ENCODE measurements around the gene RAB3IL1.

Gene RAB3IL1

GRCh38 chr11:61923166-61924063, 6.0 kb upstream of the RAB3IL1 start:
- Histone ChIP-seq H3K4me1 (ENCODE audit: control extremely low read depth in 1 of 4, control insufficient read depth in 4 of 4, insufficient read depth in 4 of 4, low read length in 3 of 4) (peaks cover 0 to 21% (median 6%) of the 10 kb centered on the region in 4 experiments), H3K4me3 (ENCODE audit: control insufficient read depth in 1 of 7, extremely low read depth in 1 of 7, insufficient read depth in 4 of 7, low read depth in 2 of 7, low read length in 6 of 7) (no peak overlapping the region), H3K27ac (ENCODE audit: insufficient read depth in 1 of 2, low read depth in 1 of 2, low read length in 2 of 2, poor library complexity in 1 of 2, severe bottlenecking in 2 of 2) (no peak overlapping the region), H3K27me3 (replicated peaks in 2 of 5; ENCODE audit: control insufficient read depth in 4 of 5, insufficient read depth in 5 of 5, low read length in 4 of 5) (peaks cover 0 to 15% (median 0%) of the 10 kb centered on the region in 5 experiments), H3K9me3 (ENCODE audit: control extremely low read depth in 1 of 5, control insufficient read depth in 4 of 5, insufficient read depth in 2 of 5, low read depth in 1 of 5, low read length in 4 of 5) (peaks cover 0 to 3% (median 0%) of the 10 kb centered on the region in 5 experiments), H3K36me3 (ENCODE audit: control insufficient read depth in 4 of 4, insufficient read depth in 4 of 4, low read length in 3 of 4) (no peaks in the 10 kb centered on the region)
- DNase-seq, result peak in 2 of 3 donors; percentile 43 to 69
- ChIA-PET POLR2A (no interaction called here), CTCF (interaction anchor here (1.0 to 3.9 kb wide), 7 partner anchors 8 to 126 kb away, joined by 3 to 23 read pairs (median 4); no protein-coding TSS in a partner anchor)
- WGBS (ENCODE audit: insufficient coverage), result 84% methylated on average over 17 of the region's 18 CpGs

GRCh38 chr11:61922539-61922938, 5.2 kb upstream of the RAB3IL1 start:
- 7% methylated on average over 4 of the region's 6 CpGs for WGBS (ENCODE audit: insufficient coverage)
- Histone ChIP-seq H3K36me3 (ENCODE audit: control insufficient read depth in 4 of 4, insufficient read depth in 4 of 4, low read length in 3 of 4) (no peaks in the 10 kb centered on the region), H3K27ac (ENCODE audit: insufficient read depth in 1 of 2, low read depth in 1 of 2, low read length in 2 of 2, poor library complexity in 1 of 2, severe bottlenecking in 2 of 2) (no peak overlapping the region), H3K4me3 (ENCODE audit: control insufficient read depth in 1 of 7, extremely low read depth in 1 of 7, insufficient read depth in 4 of 7, low read depth in 2 of 7, low read length in 6 of 7) (no peak overlapping the region), H3K4me1 (ENCODE audit: control extremely low read depth in 1 of 4, control insufficient read depth in 4 of 4, insufficient read depth in 4 of 4, low read length in 3 of 4) (peaks cover 0 to 28% (median 11%) of the 10 kb centered on the region in 4 experiments), H3K9me3 (ENCODE audit: control extremely low read depth in 1 of 5, control insufficient read depth in 4 of 5, insufficient read depth in 2 of 5, low read depth in 1 of 5, low read length in 4 of 5) (no peaks in the 10 kb centered on the region), H3K27me3 (replicated peaks in 2 of 5; ENCODE audit: control insufficient read depth in 4 of 5, insufficient read depth in 5 of 5, low read length in 4 of 5) (peaks cover 0 to 24% (median 8%) of the 10 kb centered on the region in 5 experiments)
- POLR2A ChIA-PET, result no interaction called here
- CTCF ChIA-PET, result interaction anchor here (0.7 to 3.9 kb wide), 6 partner anchors 9 to 155 kb away, joined by 3 to 23 read pairs (median 4); no protein-coding TSS in a partner anchor
- peak; percentile 24 to 65 (median 61) for DNase-seq

DNA sequence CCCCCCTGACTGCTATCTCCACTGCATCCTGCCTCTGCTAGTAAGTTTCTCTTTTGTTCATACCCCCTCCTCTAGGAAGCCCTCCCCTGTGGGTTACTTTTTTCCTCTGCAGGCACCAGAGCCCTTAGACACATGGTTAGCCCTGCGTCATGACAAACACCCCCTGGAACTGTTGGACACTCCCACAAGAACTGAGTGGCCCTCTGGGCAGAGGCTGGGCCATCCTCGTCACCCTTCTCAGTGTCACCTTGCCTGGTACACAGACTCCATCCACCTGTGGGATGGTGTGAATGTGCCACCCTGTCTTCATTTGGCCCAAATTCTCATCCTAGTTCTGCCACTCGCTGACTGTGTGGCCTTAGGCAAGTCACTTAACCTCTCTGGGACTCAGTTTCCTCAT, 4.1 kb upstream of the RAB3IL1 start:
- H3K9me3 ChIP-seq (ENCODE audit: control extremely low read depth in 1 of 5, control insufficient read depth in 4 of 5, insufficient read depth in 2 of 5, low read depth in 1 of 5, low read length in 4 of 5), result no peaks in the 10 kb centered on the region
- H3K4me3 ChIP-seq (ENCODE audit: control insufficient read depth in 1 of 7, extremely low read depth in 1 of 7, insufficient read depth in 4 of 7, low read depth in 2 of 7, low read length in 6 of 7), result no peak overlapping the region
- 87% methylated on average over 2 of the region's 3 CpGs for WGBS (ENCODE audit: insufficient coverage)
- peaks cover 0 to 38% (median 17%) of the 10 kb centered on the region in 4 experiments for H3K4me1 ChIP-seq (ENCODE audit: control extremely low read depth in 1 of 4, control insufficient read depth in 4 of 4, insufficient read depth in 4 of 4, low read length in 3 of 4)
- H3K36me3 ChIP-seq (ENCODE audit: control insufficient read depth in 4 of 4, insufficient read depth in 4 of 4, low read length in 3 of 4), result no peaks in the 10 kb centered on the region
- ChIA-PET POLR2A (no interaction called here), CTCF (interaction anchor here (1.1 to 3.9 kb wide), 4 partner anchors 23 to 161 kb away, joined by 4 to 23 read pairs (median 8); no protein-coding TSS in a partner anchor)
- no peak for DNase-seq
- no peak overlapping the region for H3K27ac ChIP-seq (ENCODE audit: insufficient read depth in 1 of 2, low read depth in 1 of 2, low read length in 2 of 2, poor library complexity in 1 of 2, severe bottlenecking in 2 of 2)
- peaks cover 0 to 35% (median 8%) of the 10 kb centered on the region in 5 experiments for H3K27me3 ChIP-seq (replicated peaks in 2 of 5; ENCODE audit: control insufficient read depth in 4 of 5, insufficient read depth in 5 of 5, low read length in 4 of 5)

DNA sequence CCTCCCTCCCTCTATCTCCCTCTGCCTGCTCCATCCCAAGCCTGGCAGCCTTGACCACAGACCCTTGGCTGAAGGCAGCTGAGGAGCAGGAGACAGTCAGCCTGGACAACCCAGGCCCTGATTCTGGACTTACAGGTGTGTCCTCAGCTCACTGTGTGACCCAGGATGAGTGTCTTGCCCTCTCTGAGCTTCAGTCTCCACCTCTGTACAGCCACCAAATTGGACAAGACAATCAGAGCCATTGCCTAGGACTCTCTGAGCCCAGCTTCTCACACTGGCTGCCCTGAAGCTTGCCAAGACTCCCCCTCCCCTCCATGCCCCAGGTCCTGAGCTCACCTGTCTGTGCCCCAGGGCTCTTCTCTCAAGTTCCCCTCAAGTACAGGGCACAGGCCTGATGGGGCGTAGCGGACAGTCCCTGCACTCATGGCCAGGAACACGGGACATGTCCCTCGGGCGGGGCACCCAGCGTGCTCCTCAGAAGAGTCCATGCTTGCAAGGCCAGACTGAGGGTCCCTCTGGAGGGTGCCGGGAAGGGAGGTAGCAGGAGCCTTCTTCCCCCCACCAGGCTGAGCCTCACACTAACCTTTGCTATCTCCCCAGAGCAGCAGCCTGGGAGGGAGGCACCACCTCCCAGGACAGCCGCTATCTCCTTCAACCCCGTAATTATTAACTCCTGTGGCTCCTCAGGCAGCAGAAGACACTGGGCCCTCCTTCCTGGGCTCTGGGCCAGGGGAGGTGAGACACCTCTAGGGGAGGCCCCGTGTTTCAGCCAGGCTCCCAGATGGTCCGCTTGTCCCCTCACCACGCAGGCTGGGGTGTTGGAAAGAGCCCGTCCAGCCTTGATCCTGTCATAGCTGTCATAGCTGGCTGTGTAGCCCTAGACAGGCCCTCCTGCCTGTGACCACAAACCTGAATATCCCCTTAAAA, 2.6 kb upstream of the RAB3IL1 start:
- H3K27ac ChIP-seq (ENCODE audit: insufficient read depth in 1 of 2, low read depth in 1 of 2, low read length in 2 of 2, poor library complexity in 1 of 2, severe bottlenecking in 2 of 2), result peak overlapping the region in 1 of 2 experiments; percentile 23
- POLR2A ChIA-PET, result interaction anchor here (0.5 kb wide), 1 partner anchor 129 kb away, joined by 3 read pairs; no protein-coding TSS in a partner anchor
- H3K36me3 ChIP-seq (ENCODE audit: control insufficient read depth in 4 of 4, insufficient read depth in 4 of 4, low read length in 3 of 4), result no peaks in the 10 kb centered on the region
- peaks cover 0 to 48% (median 10%) of the 10 kb centered on the region in 5 experiments for H3K27me3 ChIP-seq (replicated peaks in 2 of 5; ENCODE audit: control insufficient read depth in 4 of 5, insufficient read depth in 5 of 5, low read length in 4 of 5)
- H3K4me1 ChIP-seq (ENCODE audit: control extremely low read depth in 1 of 4, control insufficient read depth in 4 of 4, insufficient read depth in 4 of 4, low read length in 3 of 4), result peaks cover 0 to 40% (median 19%) of the 10 kb centered on the region in 4 experiments
- H3K4me3 ChIP-seq (ENCODE audit: control insufficient read depth in 1 of 7, extremely low read depth in 1 of 7, insufficient read depth in 4 of 7, low read depth in 2 of 7, low read length in 6 of 7), result no peak overlapping the region
- 95% methylated on average over 11 of the region's 13 CpGs for WGBS (ENCODE audit: insufficient coverage)
- H3K9me3 ChIP-seq (ENCODE audit: control extremely low read depth in 1 of 5, control insufficient read depth in 4 of 5, insufficient read depth in 2 of 5, low read depth in 1 of 5, low read length in 4 of 5), result no peaks in the 10 kb centered on the region
- peak in 1 of 3 donors; percentile 56 for DNase-seq
- CTCF ChIA-PET, result interaction anchor here (0.8 to 1.8 kb wide), 7 partner anchors 18 to 190 kb away, joined by 3 to 8 read pairs (median 4); no protein-coding TSS in a partner anchor

DNA sequence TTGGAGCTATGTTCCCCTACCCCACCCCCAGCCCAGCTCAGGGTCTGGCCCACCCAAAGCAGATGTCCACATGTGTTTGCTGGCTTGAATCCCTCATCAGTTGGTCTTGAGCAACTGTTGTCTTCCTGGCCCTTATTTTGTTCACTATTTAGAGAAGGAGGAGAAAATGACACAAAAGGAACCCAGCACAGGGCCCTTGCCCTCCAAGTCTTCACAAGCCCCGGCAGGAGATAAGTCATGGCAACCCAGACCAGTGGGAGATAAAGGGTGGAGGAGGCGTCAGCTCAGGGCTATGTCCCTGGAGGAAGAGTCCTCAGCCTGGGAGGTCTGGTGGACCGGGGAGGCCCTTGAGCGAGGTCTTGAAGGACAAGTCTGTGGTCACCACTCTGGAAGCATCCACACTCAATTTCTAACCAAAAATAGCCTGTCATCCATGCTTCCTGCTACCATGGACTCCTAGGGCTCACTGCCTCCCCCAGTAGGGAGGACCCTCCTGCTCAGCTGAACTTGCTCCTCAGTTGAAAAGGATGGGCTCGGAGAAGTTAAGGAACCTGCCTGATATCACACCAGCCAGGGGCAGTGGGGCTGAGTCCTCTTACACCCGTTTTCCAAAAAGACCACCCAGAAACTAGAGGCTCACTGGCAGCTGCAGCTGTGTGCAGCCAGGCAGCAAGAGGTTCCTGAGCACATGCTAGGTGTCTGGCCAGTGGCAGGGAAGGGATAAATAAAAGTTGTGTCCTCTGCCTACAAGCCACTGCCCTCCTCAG, 1.8 kb upstream of the RAB3IL1 start:
- no peak overlapping the region for H3K4me3 ChIP-seq (ENCODE audit: control insufficient read depth in 1 of 7, extremely low read depth in 1 of 7, insufficient read depth in 4 of 7, low read depth in 2 of 7, low read length in 6 of 7)
- CTCF ChIA-PET, result interaction anchor here (0.8 to 1.8 kb wide), 5 partner anchors 17 to 191 kb away, joined by 3 to 8 read pairs (median 4); no protein-coding TSS in a partner anchor
- POLR2A ChIA-PET, result no interaction called here
- peaks cover 0 to 40% (median 19%) of the 10 kb centered on the region in 4 experiments for H3K4me1 ChIP-seq (ENCODE audit: control extremely low read depth in 1 of 4, control insufficient read depth in 4 of 4, insufficient read depth in 4 of 4, low read length in 3 of 4)
- no peak for DNase-seq
- 90% methylated on average over 4 of the region's 6 CpGs for WGBS (ENCODE audit: insufficient coverage)
- peak overlapping the region in 1 of 2 experiments; percentile 23 for H3K27ac ChIP-seq (ENCODE audit: insufficient read depth in 1 of 2, low read depth in 1 of 2, low read length in 2 of 2, poor library complexity in 1 of 2, severe bottlenecking in 2 of 2)
- no peaks in the 10 kb centered on the region for H3K36me3 ChIP-seq (ENCODE audit: control insufficient read depth in 4 of 4, insufficient read depth in 4 of 4, low read length in 3 of 4)
- H3K27me3 ChIP-seq (replicated peaks in 2 of 5; ENCODE audit: control insufficient read depth in 4 of 5, insufficient read depth in 5 of 5, low read length in 4 of 5), result peaks cover 0 to 50% (median 10%) of the 10 kb centered on the region in 5 experiments
- H3K9me3 ChIP-seq (ENCODE audit: control extremely low read depth in 1 of 5, control insufficient read depth in 4 of 5, insufficient read depth in 2 of 5, low read depth in 1 of 5, low read length in 4 of 5), result no peaks in the 10 kb centered on the region

GRCh38 chr11:61918251-61918937, 1.0 kb upstream of the RAB3IL1 start:
- Histone ChIP-seq H3K36me3 (ENCODE audit: control insufficient read depth in 4 of 4, insufficient read depth in 4 of 4, low read length in 3 of 4) (no peaks in the 10 kb centered on the region), H3K27ac (ENCODE audit: insufficient read depth in 1 of 2, low read depth in 1 of 2, low read length in 2 of 2, poor library complexity in 1 of 2, severe bottlenecking in 2 of 2) (no peak overlapping the region), H3K9me3 (ENCODE audit: control extremely low read depth in 1 of 5, control insufficient read depth in 4 of 5, insufficient read depth in 2 of 5, low read depth in 1 of 5, low read length in 4 of 5) (no peaks in the 10 kb centered on the region), H3K4me1 (ENCODE audit: control extremely low read depth in 1 of 4, control insufficient read depth in 4 of 4, insufficient read depth in 4 of 4, low read length in 3 of 4) (peaks cover 0 to 39% (median 19%) of the 10 kb centered on the region in 4 experiments), H3K27me3 (replicated peaks in 2 of 5; ENCODE audit: control insufficient read depth in 4 of 5, insufficient read depth in 5 of 5, low read length in 4 of 5) (peaks cover 0 to 52% (median 10%) of the 10 kb centered on the region in 5 experiments), H3K4me3 (ENCODE audit: control insufficient read depth in 1 of 7, extremely low read depth in 1 of 7, insufficient read depth in 4 of 7, low read depth in 2 of 7, low read length in 6 of 7) (no peak overlapping the region)
- ChIA-PET POLR2A (no interaction called here), CTCF (interaction anchor here (1.3 to 1.8 kb wide), 4 partner anchors 14 to 191 kb away, joined by 3 to 5 read pairs (median 4); no protein-coding TSS in a partner anchor)
- DNase-seq, result no peak
- WGBS (ENCODE audit: insufficient coverage), result 82% methylated on average over 12 of the region's 14 CpGs
